ENCODE results near the gene SUZ12.
"Not testable (repeated sequence)": the region's sequence is repeated elsewhere in the genome, so short reads cannot be mapped to it uniquely, and the experiment has no call there.

The SUZ12 gene

GRCh38 chr17:31951953-31952352 is 15.1 kb downstream of the SUZ12 start:
- not testable (repeated sequence) for H3K4me2 ChIP-seq (ENCODE audit: low read length, poor library complexity, severe bottlenecking); H2BK15ac ChIP-seq (ENCODE audit: low read depth, poor library complexity, severe bottlenecking); H3K27ac ChIP-seq (ENCODE audit: low read length, poor library complexity, severe bottlenecking); H3K4ac ChIP-seq (ENCODE audit: low read depth in 1 of 2, low read length in 2 of 2); H3K14ac ChIP-seq (ENCODE audit: low read length in 2 of 2); H2AK5ac ChIP-seq (ENCODE audit: low read length, severe bottlenecking); H4K8ac ChIP-seq (ENCODE audit: low read length); H2BK120ac ChIP-seq (ENCODE audit: low read depth, low read length); H3K9me3 ChIP-seq (ENCODE audit: control insufficient read depth, low read length); H3K18ac ChIP-seq (ENCODE audit: low read depth in 1 of 2, low read length in 2 of 2); H3K23ac ChIP-seq (ENCODE audit: low read length in 2 of 2); H3K27me3 ChIP-seq (ENCODE audit: control insufficient read depth in 1 of 2, insufficient read depth in 1 of 2, low read length in 2 of 2); DNase-seq; H3K79me1 ChIP-seq (replicated peaks; ENCODE audit: low read length, poor library complexity, severe bottlenecking); H3K4me3 ChIP-seq (ENCODE audit: insufficient read depth in 1 of 2, low read depth in 1 of 2, low read length in 2 of 2); H2AFZ ChIP-seq (ENCODE audit: low read depth, low read length); H2BK5ac ChIP-seq (ENCODE audit: low read depth, low read length, poor library complexity, severe bottlenecking); H4K91ac ChIP-seq (ENCODE audit: low read length); H3K9ac ChIP-seq (ENCODE audit: low read length); H2BK12ac ChIP-seq (ENCODE audit: low read length in 2 of 2); H3K4me1 ChIP-seq (ENCODE audit: control insufficient read depth, insufficient read depth, low read depth, low read length)
- WGBS = 85% methylated on average over 2 of the region's 3 CpGs
- peaks cover 28 to 44% of the 10 kb centered on the region in 2 experiments for H3K36me3 ChIP-seq (ENCODE audit: control insufficient read depth in 1 of 2, insufficient read depth in 2 of 2, low read depth in 1 of 2, low read length in 2 of 2)

GRCh38 chr17:31964131-31964530 is 27.3 kb downstream of the SUZ12 start:
- H3K4me2 ChIP-seq (ENCODE audit: low read length, poor library complexity, severe bottlenecking); H3K9me3 ChIP-seq (ENCODE audit: control insufficient read depth, low read length); H3K27ac ChIP-seq (ENCODE audit: low read length, poor library complexity, severe bottlenecking); DNase-seq; H3K4me1 ChIP-seq (ENCODE audit: control insufficient read depth, insufficient read depth, low read depth, low read length); H3K4ac ChIP-seq (ENCODE audit: low read depth in 1 of 2, low read length in 2 of 2); H2BK12ac ChIP-seq (ENCODE audit: low read length in 2 of 2); H4K8ac ChIP-seq (ENCODE audit: low read length); H3K27me3 ChIP-seq (ENCODE audit: control insufficient read depth in 1 of 2, insufficient read depth in 1 of 2, low read length in 2 of 2); H3K9ac ChIP-seq (ENCODE audit: low read length); H2AFZ ChIP-seq (ENCODE audit: low read depth, low read length); H3K4me3 ChIP-seq (ENCODE audit: insufficient read depth in 1 of 2, low read depth in 1 of 2, low read length in 2 of 2); H2AK5ac ChIP-seq (ENCODE audit: low read length, severe bottlenecking); H2BK5ac ChIP-seq (ENCODE audit: low read depth, low read length, poor library complexity, severe bottlenecking); H3K18ac ChIP-seq (ENCODE audit: low read depth in 1 of 2, low read length in 2 of 2); H4K91ac ChIP-seq (ENCODE audit: low read length); H2BK15ac ChIP-seq (ENCODE audit: low read depth, poor library complexity, severe bottlenecking); H3K14ac ChIP-seq (ENCODE audit: low read length in 2 of 2); H2BK120ac ChIP-seq (ENCODE audit: low read depth, low read length); H3K23ac ChIP-seq (ENCODE audit: low read length in 2 of 2): not testable (repeated sequence)
- Histone ChIP-seq H3K36me3 (ENCODE audit: control insufficient read depth in 1 of 2, insufficient read depth in 2 of 2, low read depth in 1 of 2, low read length in 2 of 2) (peaks cover 20 to 52% of the 10 kb centered on the region in 2 experiments), H3K79me1 (replicated peaks; ENCODE audit: low read length, poor library complexity, severe bottlenecking) (peaks cover 13% of the 10 kb centered on the region)
- 98% methylated on average over 6 of the region's 8 CpGs for WGBS

- H3K18ac ChIP-seq (ENCODE audit: low read depth in 1 of 2, low read length in 2 of 2) = no peak overlapping the region
- no peak overlapping the region for H3K4ac ChIP-seq (ENCODE audit: low read depth in 1 of 2, low read length in 2 of 2)
- no peak overlapping the region for H3K14ac ChIP-seq (ENCODE audit: low read length in 2 of 2)
- no peak overlapping the region for H3K4me2 ChIP-seq (ENCODE audit: low read length, poor library complexity, severe bottlenecking)
- no peaks in the 10 kb centered on the region for H3K9me3 ChIP-seq (ENCODE audit: control insufficient read depth, low read length)
- H4K91ac ChIP-seq (ENCODE audit: low read length) = no peak overlapping the region
- peaks cover 9% of the 10 kb centered on the region for H3K79me1 ChIP-seq (replicated peaks; ENCODE audit: low read length, poor library complexity, severe bottlenecking)
- 98% methylated on average over 3 of the region's 3 CpGs for WGBS
- H2AFZ ChIP-seq (ENCODE audit: low read depth, low read length) = no peak overlapping the region
- peaks cover 28 to 34% of the 10 kb centered on the region in 2 experiments for H3K36me3 ChIP-seq (ENCODE audit: control insufficient read depth in 1 of 2, insufficient read depth in 2 of 2, low read depth in 1 of 2, low read length in 2 of 2)
- no peak overlapping the region for H3K4me3 ChIP-seq (ENCODE audit: insufficient read depth in 1 of 2, low read depth in 1 of 2, low read length in 2 of 2)
- no peak overlapping the region for H2AK5ac ChIP-seq (ENCODE audit: low read length, severe bottlenecking)
- H2BK15ac ChIP-seq (ENCODE audit: low read depth, poor library complexity, severe bottlenecking) = no peak overlapping the region
- H3K9ac ChIP-seq (ENCODE audit: low read length) = no peak overlapping the region
- H2BK120ac ChIP-seq (ENCODE audit: low read depth, low read length) = no peak overlapping the region
- no peaks in the 10 kb centered on the region for H3K27me3 ChIP-seq (ENCODE audit: control insufficient read depth in 1 of 2, insufficient read depth in 1 of 2, low read length in 2 of 2)
- no peak overlapping the region for H3K23ac ChIP-seq (ENCODE audit: low read length in 2 of 2)
- no peak overlapping the region for H2BK12ac ChIP-seq (ENCODE audit: low read length in 2 of 2)
- DNase-seq = no peak
- H3K27ac ChIP-seq (ENCODE audit: low read length, poor library complexity, severe bottlenecking) = no peak overlapping the region
- no peak overlapping the region for H4K8ac ChIP-seq (ENCODE audit: low read length)
- no peak overlapping the region for H2BK5ac ChIP-seq (ENCODE audit: low read depth, low read length, poor library complexity, severe bottlenecking)
- H3K4me1 ChIP-seq (ENCODE audit: control insufficient read depth, insufficient read depth, low read depth, low read length) = no peaks in the 10 kb centered on the region
Observed at GRCh38 chr17:31967648-31968047, 30.8 kb downstream of the SUZ12 start.

GRCh38 chr17:31970416-31970815 is 33.6 kb downstream of the SUZ12 start:
- not testable (repeated sequence) for H3K4ac ChIP-seq (ENCODE audit: low read depth in 1 of 2, low read length in 2 of 2); H2BK12ac ChIP-seq (ENCODE audit: low read length in 2 of 2); H4K91ac ChIP-seq (ENCODE audit: low read length); H3K4me1 ChIP-seq (ENCODE audit: control insufficient read depth, insufficient read depth, low read depth, low read length); H3K4me2 ChIP-seq (ENCODE audit: low read length, poor library complexity, severe bottlenecking); H2AFZ ChIP-seq (ENCODE audit: low read depth, low read length); H2BK5ac ChIP-seq (ENCODE audit: low read depth, low read length, poor library complexity, severe bottlenecking); H3K14ac ChIP-seq (ENCODE audit: low read length in 2 of 2); H4K8ac ChIP-seq (ENCODE audit: low read length); DNase-seq; H3K79me1 ChIP-seq (replicated peaks; ENCODE audit: low read length, poor library complexity, severe bottlenecking); H2BK120ac ChIP-seq (ENCODE audit: low read depth, low read length); H3K27ac ChIP-seq (ENCODE audit: low read length, poor library complexity, severe bottlenecking); H3K18ac ChIP-seq (ENCODE audit: low read depth in 1 of 2, low read length in 2 of 2); H2BK15ac ChIP-seq (ENCODE audit: low read depth, poor library complexity, severe bottlenecking); H3K9me3 ChIP-seq (ENCODE audit: control insufficient read depth, low read length); H3K9ac ChIP-seq (ENCODE audit: low read length); H3K23ac ChIP-seq (ENCODE audit: low read length in 2 of 2); H3K27me3 ChIP-seq (ENCODE audit: control insufficient read depth in 1 of 2, insufficient read depth in 1 of 2, low read length in 2 of 2); H2AK5ac ChIP-seq (ENCODE audit: low read length, severe bottlenecking); H3K4me3 ChIP-seq (ENCODE audit: insufficient read depth in 1 of 2, low read depth in 1 of 2, low read length in 2 of 2)
- H3K36me3 ChIP-seq (ENCODE audit: control insufficient read depth in 1 of 2, insufficient read depth in 2 of 2, low read depth in 1 of 2, low read length in 2 of 2) = peaks cover 21 to 34% of the 10 kb centered on the region in 2 experiments
- WGBS = 83% methylated on average over 5 of the region's 5 CpGs
